Measurements from ENCODE around the gene FAM193B.

FAM193B gene

GRCh38 chr5:177557041-177557647, 2.8 kb upstream of the FAM193B start:
- TF ChIP-seq CTCF (IDR thresholded peaks at IDR 0.05): no peak
- Histone ChIP-seq H3K4me3 (no peak overlapping the region), H3K27ac (no peak overlapping the region)
- no peak for DNase-seq (ENCODE audit: low spot score)

DNA sequence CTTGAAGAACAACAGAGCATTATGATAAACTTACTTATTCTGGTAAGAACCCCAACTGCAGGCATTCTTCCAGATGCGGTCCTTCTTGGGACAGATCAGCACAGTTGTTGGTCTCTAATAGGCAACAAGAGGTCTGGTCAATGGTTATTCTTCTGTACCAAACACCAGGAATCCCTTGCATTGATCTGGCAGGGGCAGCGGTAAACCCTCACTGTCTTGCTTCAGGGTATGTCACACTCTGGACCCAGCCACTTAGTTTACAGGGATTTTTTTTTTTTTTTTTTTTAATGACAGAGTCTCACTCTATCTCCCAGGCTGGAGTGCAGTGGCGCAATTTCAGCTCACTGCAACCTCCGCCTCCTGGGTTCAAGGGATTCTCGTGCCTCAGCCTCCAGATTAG, 1.3 kb upstream of the FAM193B start:
- no peak for TF ChIP-seq CTCF (IDR thresholded peaks at IDR 0.05)
- Histone ChIP-seq H3K27ac (no peak overlapping the region), H3K4me3 (no peak overlapping the region)
- DNase-seq (ENCODE audit: low spot score): no peak

- DNase-seq (ENCODE audit: low spot score): no peak
- no peak overlapping the region for H3K4me3 ChIP-seq
- no peak overlapping the region for H3K27ac ChIP-seq
- TF ChIP-seq CTCF (IDR thresholded peaks at IDR 0.05): no peak
Observed at GRCh38 chr5:177555228-177555627, 865 bp upstream of the FAM193B start.

GRCh38 chr5:177553671-177554429, 513 bp downstream of the FAM193B start:
- no peak for TF ChIP-seq CTCF (IDR thresholded peaks at IDR 0.05)
- H3K27ac ChIP-seq: peak overlapping the region; percentile 59 to 92
- DNase-seq (ENCODE audit: low spot score): no peak
- peak overlapping the region; percentile 99 for H3K4me3 ChIP-seq

GRCh38 chr5:177552839-177553455, 1.4 kb downstream of the FAM193B start:
- Histone ChIP-seq H3K4me3 (peak overlapping the region; percentile 99), H3K27ac (peak overlapping the region; percentile 59 to 92)
- TF ChIP-seq CTCF (IDR thresholded peaks at IDR 0.05): no peak
- DNase-seq (ENCODE audit: low spot score): no peak

GRCh38 chr5:177550122-177550521, 4.2 kb downstream of the FAM193B start:
- no peak for TF ChIP-seq CTCF (IDR thresholded peaks at IDR 0.05)
- H3K27ac ChIP-seq: no peak overlapping the region

More at GRCh38 chr5:177550122-177550521, 4.2 kb downstream of the FAM193B start:
- no peak overlapping the region for H3K4me3 ChIP-seq
- no peak for DNase-seq (ENCODE audit: low spot score)

All from coronary artery (tissue), 2 donors.